Suprapubic skin (tissue), 4 donors: ENCODE results near the gene ZBTB20. TPM values are rescaled to one million over a fixed set of nuclear protein-coding genes. Genes with fewer than 3 reads are reported as not detected.

Experiments
- DNase-seq, 2 donors: peaks; one replicate each; pipeline ENCODE4 v3.0.0-alpha.2; 2019; ENCODE audit warnings: low spot score in 2 of 2
- H3K27ac ChIP-seq: fragments of 200-600 bp; sonication (generic); one replicate; pipeline ENCODE4 v1.5.1; 2019
- H3K27me3 ChIP-seq: fragments of 200-600 bp; sonication (generic); one replicate; pipeline ENCODE4 v1.5.1; 2019
- H3K36me3 ChIP-seq: fragments of 200-600 bp; sonication (generic); one replicate; pipeline ENCODE4 v1.5.1; 2019
- H3K4me1 ChIP-seq: fragments of 200-600 bp; sonication (generic); one replicate; pipeline ENCODE4 v1.5.1; 2019
- H3K4me3 ChIP-seq: fragments of 200-600 bp; sonication (generic); one replicate; pipeline ENCODE4 v1.5.1; 2019; ENCODE audit warnings: mild to moderate bottlenecking
- H3K9me3 ChIP-seq: fragments of 200-600 bp; sonication (generic); one replicate; pipeline ENCODE4 v1.5.1; 2019
- CTCF ChIP-seq, 2 donors: fragments of 200-600 bp in 1 of 2; fragments of 450-650 bp in 1 of 2; sonication (generic) in 1 of 2; IDR thresholded peaks; one replicate each; pipeline ENCODE4 v1.5.1; 2016 to 2019; ENCODE audit warnings: antibody characterized with exemption in 2 of 2, mild to moderate bottlenecking in 1 of 2, moderate library complexity in 1 of 2
- EP300 ChIP-seq: sonication (generic); formaldehyde crosslinking; IDR thresholded peaks from one replicate; pipeline ENCODE4 v1.6.1; 2017; ENCODE audit warnings: antibody characterized with exemption
- POLR2A ChIP-seq, 2 donors: fragments of 450-650 bp; IDR thresholded peaks; one replicate each; pipeline ENCODE4 v1.6.1; 2017; ENCODE audit warnings: antibody characterized with exemption in 2 of 2, mild to moderate bottlenecking in 2 of 2, moderate library complexity in 2 of 2
- POLR2AphosphoS5 ChIP-seq, 3 donors: sonication (generic); formaldehyde crosslinking; IDR thresholded peaks; one replicate each; pipeline ENCODE4 v1.6.1; 2017; ENCODE audit warnings: antibody characterized with exemption in 3 of 3
- WGBS: methylation state at CpG from one replicate; pipeline ENCODE4 v1.1.5; 2018; 5-methylcytosine and 5-hydroxymethylcytosine counted together
- total RNA-seq, 4 donors: library from RNA; depleted of rRNA; stranded (reverse); fragments of >200 nt; gene quantifications; one replicate each; pipeline ENCODE4 v1.1.0, GENCODE V29; 2016

The ZBTB20 gene
- total RNA-seq, 4 donors from 2014 or later = 23.6 to 77.2 (median 39.4) TPM

- TF ChIP-seq POLR2A (IDR thresholded peaks at IDR 0.05) = no peak
- TF ChIP-seq EP300 = no peak
- Histone ChIP-seq H3K27me3 (no peaks in the 10 kb centered on the region), H3K4me3 (no peak overlapping the region), H3K9me3 (no peaks in the 10 kb centered on the region), H3K36me3 (no peaks in the 10 kb centered on the region), H3K4me1 (no peaks in the 10 kb centered on the region), H3K27ac (no peak overlapping the region)
- DNase-seq = no peak
- WGBS = 77% methylated on average over 5 of the region's 5 CpGs
Measured at GRCh38 chr3:114800272-114801031, 346.6 kb downstream of the ZBTB20 start.

GRCh38 chr3:114799816-114800215 lies 347.3 kb downstream of the ZBTB20 start:
- TF ChIP-seq POLR2A (IDR thresholded peaks at IDR 0.05) (no peak), CTCF (IDR thresholded peaks at IDR 0.05) (no peak), EP300 (no peak), POLR2AphosphoS5 (IDR thresholded peaks at IDR 0.05) (no peak)

GRCh38 chr3:114796796-114797195 lies 350.3 kb downstream of the ZBTB20 start:
- H3K36me3 ChIP-seq = no peaks in the 10 kb centered on the region
- no peak for DNase-seq
- H3K4me1 ChIP-seq = no peaks in the 10 kb centered on the region
- H3K4me3 ChIP-seq = no peak overlapping the region
- no peak for TF ChIP-seq CTCF (IDR thresholded peaks at IDR 0.05)
- TF ChIP-seq EP300 = no peak
- TF ChIP-seq POLR2A (IDR thresholded peaks at IDR 0.05) = no peak
- no peak for TF ChIP-seq POLR2AphosphoS5 (IDR thresholded peaks at IDR 0.05)
- H3K9me3 ChIP-seq = no peaks in the 10 kb centered on the region
- H3K27ac ChIP-seq = no peak overlapping the region
- H3K27me3 ChIP-seq = no peaks in the 10 kb centered on the region

More at GRCh38 chr3:114799816-114800215, 347.3 kb downstream of the ZBTB20 start:
- no peaks in the 10 kb centered on the region for H3K4me1 ChIP-seq
- no peaks in the 10 kb centered on the region for H3K9me3 ChIP-seq
- no peak overlapping the region for H3K27ac ChIP-seq
- no peak overlapping the region for H3K4me3 ChIP-seq
- no peak for DNase-seq
- no peaks in the 10 kb centered on the region for H3K36me3 ChIP-seq
- WGBS = 86% methylated on average over 4 of the region's 4 CpGs
- H3K27me3 ChIP-seq = no peaks in the 10 kb centered on the region

- Histone ChIP-seq H3K4me1 (no peaks in the 10 kb centered on the region), H3K27me3 (no peaks in the 10 kb centered on the region), H3K9me3 (no peaks in the 10 kb centered on the region), H3K36me3 (no peaks in the 10 kb centered on the region), H3K4me3 (no peak overlapping the region), H3K27ac (no peak overlapping the region)
- TF ChIP-seq POLR2AphosphoS5 (IDR thresholded peaks at IDR 0.05) (no peak), POLR2A (IDR thresholded peaks at IDR 0.05) (no peak), CTCF (IDR thresholded peaks at IDR 0.05) (no peak), EP300 (no peak)
- DNase-seq = no peak
- WGBS = 96% methylated on average over 2 of the region's 2 CpGs
Measured at GRCh38 chr3:114794894-114795630, 352.0 kb downstream of the ZBTB20 start.

- Histone ChIP-seq H3K27me3 (no peaks in the 10 kb centered on the region), H3K27ac (no peak overlapping the region), H3K36me3 (no peaks in the 10 kb centered on the region), H3K4me3 (no peak overlapping the region), H3K4me1 (no peaks in the 10 kb centered on the region), H3K9me3 (no peaks in the 10 kb centered on the region)
- no peak for DNase-seq
- WGBS = 96% methylated on average over 2 of the region's 2 CpGs
- no peak for TF ChIP-seq EP300
- TF ChIP-seq POLR2AphosphoS5 (IDR thresholded peaks at IDR 0.05) = no peak
- no peak for TF ChIP-seq CTCF (IDR thresholded peaks at IDR 0.05)
- no peak for TF ChIP-seq POLR2A (IDR thresholded peaks at IDR 0.05)
Measured at GRCh38 chr3:114792159-114792918, 354.7 kb downstream of the ZBTB20 start.
